ENCODE results near the gene LRTM1. TPM values are rescaled to one million over a fixed set of nuclear protein-coding genes. Genes with fewer than 3 reads are reported as not detected.

Gene LRTM1
- total and polyA plus RNA-seq, 8 donors, result not detected

DNA sequence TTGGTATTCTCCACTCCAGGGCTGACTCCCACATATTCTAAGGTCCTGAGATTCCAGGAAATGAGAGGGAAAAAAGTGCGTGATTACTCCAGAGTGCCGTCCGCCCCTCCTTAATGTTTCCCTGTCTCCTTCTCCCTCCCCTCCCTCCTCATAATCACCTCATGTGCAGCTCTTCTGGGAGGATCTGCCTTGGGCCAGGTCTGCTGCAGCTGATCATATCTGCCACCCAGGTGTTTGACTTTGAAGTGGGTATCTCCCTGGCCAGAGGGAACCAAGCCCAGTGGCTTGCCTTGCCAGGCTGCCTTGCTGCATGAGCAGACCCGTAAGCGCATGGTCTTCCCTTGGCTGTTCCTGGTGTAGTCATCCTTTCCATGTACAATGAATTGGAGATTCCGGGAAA is 28.1 kb upstream of the LRTM1 start:
- H3K9me3 ChIP-seq, result no peaks in the 10 kb centered on the region
- intact Hi-C loops (cut with DNase I), result loop anchor here in 1 of 2 donors (10.0 kb wide), 1 partner anchor 229 kb away; no protein-coding TSS in a partner anchor
- H3K36me3 ChIP-seq, result no peaks in the 10 kb centered on the region
- no peak overlapping the region for H3K27ac ChIP-seq
- DNase-seq (no peak), ATAC-seq (no peak)
- no peaks in the 10 kb centered on the region for H3K27me3 ChIP-seq
- no peaks in the 10 kb centered on the region for H3K4me1 ChIP-seq
- TF ChIP-seq CTCF (IDR thresholded peaks at IDR 0.05), result no peak
- no peak overlapping the region for H3K4me3 ChIP-seq

DNA sequence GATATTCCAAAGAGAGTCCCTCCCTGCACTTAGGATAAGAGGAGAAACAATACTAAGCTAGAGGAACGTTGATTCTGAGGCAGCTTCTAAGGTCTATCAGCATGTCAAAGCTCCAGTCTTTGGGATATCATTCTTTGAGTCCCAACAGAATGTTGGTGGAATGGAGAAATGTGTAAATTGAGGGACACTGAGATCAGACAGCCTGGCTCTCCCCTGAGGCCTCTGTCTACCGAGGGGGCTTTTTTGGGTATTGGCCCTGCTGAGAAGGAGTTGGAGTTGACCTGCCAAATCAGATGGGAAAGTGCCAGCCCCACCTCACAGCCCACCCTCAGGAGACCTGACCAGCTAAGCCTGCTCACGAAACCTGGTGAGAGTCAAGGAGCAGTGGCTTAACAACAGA is 27.6 kb upstream of the LRTM1 start:
- Histone ChIP-seq H3K27ac (no peak overlapping the region), H3K4me3 (no peak overlapping the region), H3K27me3 (no peaks in the 10 kb centered on the region), H3K4me1 (no peaks in the 10 kb centered on the region), H3K9me3 (no peaks in the 10 kb centered on the region), H3K36me3 (no peaks in the 10 kb centered on the region)
- ATAC-seq (no peak), DNase-seq (no peak)
- no peak for TF ChIP-seq CTCF (IDR thresholded peaks at IDR 0.05)
- intact Hi-C loops (cut with DNase I), result loop anchor here in 1 of 2 donors (10.0 kb wide), 1 partner anchor 229 kb away; no protein-coding TSS in a partner anchor

DNA sequence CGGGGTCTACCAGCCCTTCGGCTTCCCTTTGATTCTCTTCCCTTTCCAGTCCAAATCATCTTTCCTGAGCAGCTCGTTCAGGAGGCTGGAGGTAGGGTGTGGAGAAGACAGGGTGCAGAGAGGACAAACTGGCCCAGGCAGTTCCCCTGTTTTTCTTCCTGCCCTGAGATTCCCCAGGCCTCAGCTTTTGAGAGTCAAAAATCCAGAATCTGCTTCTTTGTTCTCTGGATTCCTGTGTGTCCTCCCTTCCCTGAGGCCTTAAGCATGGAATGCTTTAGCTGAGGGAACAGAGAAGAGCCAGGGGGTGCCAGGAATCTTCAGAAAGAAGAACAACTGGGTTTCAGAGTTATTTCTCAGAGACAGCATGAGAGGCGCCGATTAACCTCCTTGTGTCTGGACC is 26.7 kb upstream of the LRTM1 start:
- DNase-seq (no peak), ATAC-seq (no peak)
- H3K36me3 ChIP-seq, result no peaks in the 10 kb centered on the region
- H3K27ac ChIP-seq, result no peak overlapping the region
- intact Hi-C loops (cut with DNase I), result loop anchor here in 1 of 2 donors (10.0 kb wide), 1 partner anchor 230 kb away; no protein-coding TSS in a partner anchor
- H3K4me3 ChIP-seq, result no peak overlapping the region
- no peaks in the 10 kb centered on the region for H3K9me3 ChIP-seq
- H3K27me3 ChIP-seq, result no peaks in the 10 kb centered on the region
- no peak for TF ChIP-seq CTCF (IDR thresholded peaks at IDR 0.05)
- no peaks in the 10 kb centered on the region for H3K4me1 ChIP-seq

- no peak overlapping the region for H3K27ac ChIP-seq
- intact Hi-C loops (cut with DNase I), result loop anchor here in 1 of 2 donors (10.0 kb wide), 1 partner anchor 231 kb away; no protein-coding TSS in a partner anchor
- H3K4me3 ChIP-seq, result no peak overlapping the region
- ATAC-seq, result no peak
- H3K36me3 ChIP-seq, result no peaks in the 10 kb centered on the region
- no peaks in the 10 kb centered on the region for H3K27me3 ChIP-seq
- H3K9me3 ChIP-seq, result no peaks in the 10 kb centered on the region
- no peak for DNase-seq
- no peaks in the 10 kb centered on the region for H3K4me1 ChIP-seq
- no peak for TF ChIP-seq CTCF (IDR thresholded peaks at IDR 0.05)
Measured at GRCh38 chr3:54954022-54954421, 26.2 kb upstream of the LRTM1 start.

DNA sequence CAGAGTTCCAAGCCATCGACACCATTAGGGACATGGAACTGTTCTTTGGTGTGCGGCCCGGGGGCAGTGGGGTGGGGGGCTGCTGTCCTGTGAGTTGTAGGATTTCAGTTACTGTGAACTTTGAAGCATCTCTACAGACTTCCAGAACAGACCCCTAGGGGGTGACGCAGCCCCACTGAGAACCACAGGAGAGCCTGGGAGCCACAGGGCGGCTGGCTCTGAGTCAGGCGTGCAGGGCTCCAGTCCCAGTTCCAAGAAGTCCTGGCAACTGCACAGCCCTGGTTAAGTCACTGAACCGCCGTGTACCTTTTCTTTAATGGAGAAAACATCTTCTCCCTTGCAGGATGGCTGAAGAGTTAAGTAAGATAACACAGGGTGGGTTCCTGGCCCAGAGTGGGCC is 23.5 kb upstream of the LRTM1 start:
- intact Hi-C loops (cut with DNase I), result loop anchor here in 1 of 2 donors (10.0 kb wide), 1 partner anchor 233 kb away; no protein-coding TSS in a partner anchor
- Histone ChIP-seq H3K4me1 (no peaks in the 10 kb centered on the region), H3K27ac (no peak overlapping the region), H3K27me3 (no peaks in the 10 kb centered on the region), H3K36me3 (no peaks in the 10 kb centered on the region), H3K9me3 (no peaks in the 10 kb centered on the region), H3K4me3 (no peak overlapping the region)
- peak; percentile 39 to 44 for TF ChIP-seq CTCF (IDR thresholded peaks at IDR 0.05)
- ATAC-seq (peak; percentile 92), DNase-seq (peak; percentile 64 to 86 (median 74))

Measured in left lung (tissue), 10 donors.